Measurements from ENCODE around the gene MYBPC3. TPM values are rescaled to one million over a fixed set of nuclear protein-coding genes. Genes with fewer than 3 reads are reported as not detected.

Gene MYBPC3
- total RNA-seq, 1 experiment from 2014 or later: not detected

DNA sequence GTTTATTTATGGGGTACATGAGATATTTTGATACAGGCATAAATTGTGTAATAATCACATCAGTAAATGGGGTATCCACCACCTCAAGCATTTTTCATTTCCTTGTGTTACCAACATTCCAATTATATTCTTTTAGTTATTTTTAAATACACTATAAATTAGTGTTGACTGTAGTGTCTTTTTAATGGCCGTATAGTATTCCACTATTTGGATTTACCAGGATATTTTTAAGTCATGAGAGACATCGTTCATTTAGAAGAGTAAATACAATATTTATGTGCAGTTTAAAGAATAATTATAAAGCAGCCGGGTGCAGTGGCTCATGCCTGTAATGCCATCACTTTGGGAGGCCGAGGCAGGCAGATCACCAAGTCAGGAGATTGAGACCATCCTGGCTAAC is 32.0 kb upstream of the MYBPC3 start:
- no peak for DNase-seq (ENCODE audit: low read depth)

DNA sequence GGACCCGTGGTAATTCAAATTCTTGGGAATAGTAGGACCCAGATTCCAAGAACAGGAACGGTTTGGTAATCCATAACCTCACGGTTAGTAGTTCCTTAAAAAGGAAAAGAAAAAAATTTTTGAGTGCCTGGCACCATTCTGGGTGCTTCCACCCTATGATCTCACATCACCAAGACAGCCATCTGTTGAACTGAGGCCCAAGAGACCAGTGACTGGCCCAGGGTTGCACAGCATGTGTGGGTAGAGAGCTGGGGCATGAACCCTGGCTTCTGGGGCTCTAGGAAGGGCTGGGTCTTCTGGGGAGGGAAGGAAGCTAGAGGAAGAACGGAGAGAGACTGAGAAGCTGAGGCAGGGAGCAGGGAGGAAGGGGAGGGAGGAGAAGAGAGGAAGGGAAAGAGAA is 30.6 kb upstream of the MYBPC3 start:
- DNase-seq (ENCODE audit: low read depth): no peak

DNA sequence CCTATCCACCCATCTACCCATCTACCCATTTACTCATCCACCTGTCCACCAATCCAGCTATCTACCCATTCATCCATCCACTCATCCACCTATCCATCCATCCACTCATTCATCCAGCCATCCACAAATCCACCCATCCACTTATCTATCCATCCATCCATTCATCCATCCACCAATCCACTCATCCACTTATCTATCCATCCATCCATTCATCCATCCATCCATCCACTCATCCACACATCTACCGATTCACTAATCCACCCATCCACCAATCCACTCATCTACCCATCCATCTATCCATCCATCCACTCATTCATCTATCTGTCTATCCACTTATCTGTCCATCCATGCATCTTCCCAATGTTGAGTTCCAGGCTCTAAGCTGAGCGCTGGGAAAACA is 27.6 kb upstream of the MYBPC3 start:
- no peak for DNase-seq (ENCODE audit: low read depth)

DNA sequence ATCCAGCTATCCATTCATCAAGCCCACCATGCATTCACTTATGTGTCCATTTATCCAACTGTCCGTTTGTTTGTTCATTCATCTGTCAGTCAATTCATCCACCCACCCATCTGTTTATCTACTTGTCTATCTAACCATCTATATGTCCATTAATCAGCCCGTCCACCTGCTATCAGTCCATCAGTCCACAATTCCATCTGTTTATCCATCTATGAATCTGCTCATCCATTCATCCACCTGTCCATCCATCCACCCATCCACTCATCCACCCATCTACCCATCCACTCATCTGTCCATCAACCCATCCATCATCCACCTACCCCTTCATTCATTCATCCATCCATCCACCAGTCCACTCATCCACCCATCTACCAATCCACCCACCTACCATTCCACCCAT is 26.8 kb upstream of the MYBPC3 start:
- no peak for DNase-seq (ENCODE audit: low read depth)

DNA sequence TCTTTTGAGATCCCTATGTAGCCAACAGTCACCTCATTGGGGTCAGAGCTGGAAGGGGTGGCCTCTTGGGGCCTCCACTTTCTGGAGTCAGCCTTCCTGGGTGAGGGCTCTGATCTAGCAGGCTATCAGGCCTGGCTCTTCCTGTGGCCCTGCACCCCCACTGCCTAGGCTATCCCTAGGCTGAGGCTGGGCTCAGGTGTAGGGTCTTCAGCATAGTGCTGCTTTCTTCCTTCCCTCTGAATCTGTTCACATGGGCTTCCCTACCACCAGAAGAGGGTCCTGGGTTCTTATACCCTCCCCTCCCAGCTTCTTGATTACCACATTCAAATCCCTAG is 26.3 kb upstream of the MYBPC3 start:
- DNase-seq (ENCODE audit: low read depth): no peak

DNA sequence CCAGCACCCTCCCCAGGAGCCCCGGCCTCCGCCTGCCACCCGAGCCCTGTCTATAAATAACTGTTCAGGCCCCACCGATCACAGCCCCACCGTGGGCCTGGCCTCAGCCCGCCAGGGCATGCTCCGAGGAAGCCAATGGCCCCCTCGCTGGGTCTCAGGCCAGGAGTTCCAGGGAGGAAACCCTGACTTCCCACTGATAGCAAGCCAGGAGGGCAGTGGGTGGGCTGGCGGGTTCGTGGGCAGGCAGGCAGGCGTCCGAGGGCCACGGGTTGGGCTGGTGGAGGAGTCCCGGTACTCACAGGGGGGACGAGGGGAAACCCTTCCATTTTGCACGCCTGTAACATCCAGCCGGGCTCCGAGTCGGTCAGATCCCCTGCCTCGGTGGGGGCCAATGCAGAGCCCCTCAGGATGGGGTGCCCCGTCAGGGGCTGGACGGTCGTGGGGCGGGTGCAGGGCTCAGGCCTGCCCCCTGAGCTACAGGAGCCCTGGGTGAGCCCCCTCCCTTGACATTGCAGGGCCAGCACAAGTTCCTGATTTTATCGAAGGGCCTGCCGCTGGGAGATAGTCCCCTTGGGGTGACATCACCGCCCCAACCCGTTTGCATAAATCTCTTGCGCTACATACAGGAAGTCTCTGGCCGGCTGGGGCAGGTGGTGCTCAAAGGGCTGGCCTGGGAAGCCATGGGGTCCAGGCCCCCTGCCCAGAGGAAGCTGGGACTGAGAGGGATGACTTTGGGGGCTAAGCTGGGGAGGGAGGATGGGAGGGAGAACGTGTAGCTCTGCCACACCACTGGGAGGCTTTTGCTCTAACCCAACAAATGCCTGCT is 25.7 kb upstream of the MYBPC3 start, which contains the start of gene SPI1:
Gene SPI1 (minus strand): TSS at position 538 of the 826 bp plus-strand sequence. CDS start 194 bp downstream, at position 344.
- no peak for DNase-seq (ENCODE audit: low read depth)

DNA sequence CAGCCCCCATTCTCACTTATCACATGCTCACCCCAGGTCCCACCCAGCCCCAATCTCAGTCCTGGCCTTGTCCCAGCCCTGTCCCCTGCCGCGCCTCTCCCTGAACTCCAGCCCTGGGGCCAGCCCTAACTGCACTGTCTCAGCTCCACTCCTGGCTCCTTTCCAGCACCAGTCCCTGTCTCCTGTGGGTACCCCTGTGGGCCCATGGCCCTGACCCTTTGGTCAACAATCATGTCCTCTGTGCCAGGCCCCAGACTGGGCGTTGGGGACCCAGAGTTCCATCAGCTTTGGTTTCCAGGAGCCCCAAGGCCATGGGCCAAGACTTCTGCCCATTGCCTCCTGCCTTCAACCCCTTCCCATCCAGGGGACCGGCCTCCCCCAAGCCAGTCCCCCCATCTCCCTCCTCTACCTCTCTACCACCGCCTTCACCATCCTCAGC is 25.1 kb upstream of the MYBPC3 start:
- no peak for DNase-seq (ENCODE audit: low read depth)

DNA sequence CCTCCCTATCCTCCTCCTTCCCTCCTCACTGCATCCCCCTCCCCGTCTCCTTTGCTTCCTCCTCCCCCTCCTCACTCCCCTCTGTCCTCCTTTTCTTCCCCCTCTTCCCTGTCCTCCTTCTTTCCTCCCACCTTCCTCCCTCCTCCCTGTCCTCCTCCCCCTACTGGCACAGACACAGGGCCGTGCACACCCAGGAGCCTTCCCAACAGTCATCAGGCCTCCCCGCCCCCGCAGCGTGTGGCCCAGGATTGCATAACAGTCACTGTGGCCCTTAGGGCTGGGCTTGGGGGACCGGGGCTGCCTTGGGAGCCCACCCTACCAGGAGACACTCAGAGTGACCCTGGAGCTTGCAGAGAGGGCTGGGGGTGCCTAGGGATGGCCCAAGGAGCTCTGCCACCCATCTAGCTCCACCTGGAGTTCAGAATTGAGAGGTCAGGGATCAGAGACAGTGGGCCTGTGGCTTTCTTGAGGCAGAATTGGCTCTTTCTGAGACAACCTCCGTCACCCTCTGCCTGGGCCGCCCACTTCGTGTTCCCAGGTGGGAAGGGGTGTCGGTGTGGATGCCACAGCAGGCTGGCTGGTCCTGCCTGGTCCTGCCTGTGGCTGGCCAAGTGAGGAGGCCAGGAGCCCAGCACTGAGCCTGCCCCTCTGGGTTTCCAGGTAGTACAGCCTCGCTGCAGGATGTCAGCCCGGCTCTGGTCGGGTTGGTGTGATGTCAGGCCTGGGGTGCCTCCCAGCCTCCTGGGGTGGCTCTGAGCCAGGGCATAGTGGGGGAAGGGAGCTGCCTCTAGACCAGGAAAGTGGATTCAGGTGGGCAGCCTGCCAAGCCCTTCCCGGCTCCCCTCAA is 24.2 kb upstream of the MYBPC3 start:
- no peak for DNase-seq (ENCODE audit: low read depth)

DNA sequence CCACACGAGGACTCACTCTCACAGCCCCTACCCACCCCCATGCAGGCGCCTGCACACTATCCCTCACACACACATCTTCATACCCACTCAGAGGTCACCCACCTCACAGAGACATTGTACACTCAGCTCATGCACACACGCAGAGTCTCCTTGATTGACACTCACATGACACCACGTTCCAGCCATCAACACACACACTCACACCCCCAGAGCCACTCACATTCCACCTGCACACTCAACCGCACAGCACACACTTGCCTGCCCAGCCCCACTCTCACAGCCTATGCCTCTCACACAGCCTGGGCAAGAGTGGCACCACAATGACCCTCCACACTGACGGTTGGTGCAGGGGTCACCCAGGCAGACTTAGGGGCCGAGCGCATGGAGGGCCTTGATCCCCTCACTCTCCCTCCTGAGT is 23.6 kb upstream of the MYBPC3 start:
- no peak for DNase-seq (ENCODE audit: low read depth)

DNA sequence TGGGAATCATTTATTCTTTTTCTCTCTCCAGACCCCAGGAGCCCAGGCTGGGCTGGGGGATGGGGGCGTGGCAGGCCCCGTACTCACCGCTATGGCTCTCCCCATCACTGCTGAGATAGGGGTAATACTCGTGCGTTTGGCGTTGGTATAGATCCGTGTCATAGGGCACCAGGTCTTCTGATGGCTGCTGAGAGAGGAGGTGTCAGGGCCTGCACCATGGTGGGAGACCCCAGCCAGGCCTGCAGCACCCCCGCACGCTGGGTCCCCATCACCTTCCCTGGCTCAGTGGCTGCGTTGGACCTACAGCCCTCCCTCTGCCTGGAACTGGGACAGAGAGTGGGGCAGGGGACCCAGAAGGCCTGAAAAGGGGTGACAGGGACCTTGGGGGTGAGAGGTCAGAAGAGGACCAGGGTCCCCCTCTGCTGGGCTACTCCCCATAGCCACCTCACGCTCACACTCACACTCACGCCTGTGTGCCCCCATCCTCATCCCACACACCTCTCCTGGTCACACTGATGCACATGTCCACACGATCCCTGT is 23.1 kb upstream of the MYBPC3 start:
- no peak for DNase-seq (ENCODE audit: low read depth)

DNA sequence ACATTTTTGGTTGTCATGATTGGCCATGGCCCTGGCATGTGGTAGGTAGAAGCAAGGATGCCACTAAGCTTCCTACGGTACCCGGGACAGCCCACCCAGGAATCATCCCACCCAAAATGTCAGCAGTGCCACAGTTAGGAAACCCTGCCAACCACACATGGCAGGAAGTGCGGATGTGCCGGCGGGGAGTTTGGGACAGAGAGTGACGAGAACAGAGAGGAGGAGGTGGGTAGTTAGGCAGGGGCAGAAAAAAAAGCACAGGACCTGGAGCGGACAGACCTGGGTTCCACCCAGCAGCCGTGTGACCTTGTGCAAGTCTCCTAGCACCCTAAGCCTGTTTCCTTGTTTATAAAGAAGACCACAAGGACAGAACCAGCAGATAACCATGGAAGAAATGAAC is 22.5 kb upstream of the MYBPC3 start:
- no peak for DNase-seq (ENCODE audit: low read depth)

DNA sequence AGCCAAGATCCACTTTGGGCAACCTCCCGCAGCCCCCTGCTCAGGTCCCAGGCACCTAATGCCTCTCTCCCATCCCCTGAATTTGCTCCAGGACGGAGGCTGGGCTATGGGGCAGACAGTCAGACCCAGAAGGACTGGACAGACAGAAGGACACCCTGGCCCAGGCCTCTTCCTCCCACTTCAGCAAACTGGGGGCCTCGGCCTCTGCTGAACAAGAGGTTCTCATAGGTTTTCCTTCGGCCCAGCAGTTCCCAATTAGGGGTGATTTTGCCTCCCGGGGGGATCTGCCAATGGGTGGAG is 22.2 kb upstream of the MYBPC3 start:
- DNase-seq (ENCODE audit: low read depth): no peak

DNA sequence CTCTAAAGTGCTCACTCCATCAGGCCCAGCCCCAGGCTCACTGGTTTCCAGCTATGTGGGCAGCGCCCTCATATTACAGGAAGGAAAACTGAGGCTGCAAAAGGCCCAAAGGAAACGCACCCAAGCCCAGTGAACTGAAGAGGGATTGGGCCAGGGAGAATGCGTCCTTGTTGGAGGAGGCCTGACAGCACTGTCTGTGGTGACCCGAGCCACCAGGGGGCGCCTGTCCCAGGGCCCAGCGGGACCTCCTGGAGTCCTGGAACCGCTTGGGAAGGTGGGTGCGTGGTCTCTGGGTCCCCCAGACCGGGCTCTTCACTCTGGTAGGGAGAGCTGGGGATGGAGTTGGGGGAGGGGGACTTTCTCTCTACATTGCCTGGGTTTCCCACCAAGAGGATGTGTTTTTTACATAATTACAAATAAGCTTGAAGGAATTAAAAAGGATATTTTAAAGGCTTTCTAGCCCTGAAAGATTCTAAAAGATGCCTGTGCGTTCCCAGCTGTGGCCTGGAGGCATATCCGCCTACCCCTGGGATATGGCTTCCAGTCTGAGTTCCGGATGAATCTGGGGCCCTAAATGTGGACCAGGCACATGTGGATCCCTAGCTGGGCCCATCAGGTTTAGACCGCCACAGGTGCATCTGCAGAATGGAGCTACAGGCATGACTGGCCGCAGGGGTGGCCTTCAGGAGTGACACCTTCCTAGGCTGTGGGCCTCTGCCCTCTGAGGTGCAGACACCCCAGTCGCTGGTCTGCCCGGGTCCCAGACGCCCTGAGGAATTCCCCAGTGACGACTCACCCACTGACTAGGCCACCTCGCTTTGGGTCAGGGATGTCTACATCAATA is 21.6 kb upstream of the MYBPC3 start:
- peak; percentile 68 for DNase-seq (ENCODE audit: low read depth)

DNA sequence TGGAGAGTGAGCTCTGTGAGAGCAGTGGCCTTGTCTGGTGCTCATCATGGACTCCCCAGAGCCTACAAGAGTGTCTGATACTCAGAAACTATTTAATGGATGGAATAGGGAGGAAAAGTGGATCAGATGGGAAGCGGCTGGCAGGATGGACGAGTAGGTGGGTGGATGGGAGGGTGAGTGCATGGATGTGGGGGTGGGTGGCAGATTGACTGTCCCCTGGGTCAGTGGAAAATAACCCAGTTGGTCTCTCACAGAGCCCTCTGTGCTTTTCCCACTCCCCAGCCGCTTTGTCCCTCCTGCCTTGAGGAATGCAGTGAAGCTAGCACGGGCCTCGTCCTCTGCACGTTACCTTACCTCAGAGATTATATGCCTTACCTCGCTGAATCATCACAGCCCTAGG is 19.9 kb upstream of the MYBPC3 start:
- no peak for DNase-seq (ENCODE audit: low read depth)

DNA sequence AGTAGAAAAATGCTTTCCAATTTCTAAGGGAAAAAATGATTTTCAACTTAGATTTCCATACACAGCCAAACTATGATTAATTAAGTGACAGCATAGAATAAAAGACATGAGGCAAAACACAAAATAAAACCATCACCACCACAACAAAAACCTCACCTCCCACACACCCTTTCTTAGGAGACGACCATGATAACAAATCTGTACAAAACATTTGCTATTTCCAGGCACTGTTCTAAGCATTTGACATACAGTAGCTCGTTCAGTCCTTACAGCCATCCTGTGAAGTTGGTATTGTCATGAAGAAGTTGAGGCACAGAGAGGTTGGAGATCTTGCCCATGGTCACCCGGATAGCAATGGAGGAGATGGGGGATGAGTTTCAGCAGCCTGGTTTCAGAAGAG is 17.2 kb upstream of the MYBPC3 start:
- DNase-seq (ENCODE audit: low read depth): no peak

DNA sequence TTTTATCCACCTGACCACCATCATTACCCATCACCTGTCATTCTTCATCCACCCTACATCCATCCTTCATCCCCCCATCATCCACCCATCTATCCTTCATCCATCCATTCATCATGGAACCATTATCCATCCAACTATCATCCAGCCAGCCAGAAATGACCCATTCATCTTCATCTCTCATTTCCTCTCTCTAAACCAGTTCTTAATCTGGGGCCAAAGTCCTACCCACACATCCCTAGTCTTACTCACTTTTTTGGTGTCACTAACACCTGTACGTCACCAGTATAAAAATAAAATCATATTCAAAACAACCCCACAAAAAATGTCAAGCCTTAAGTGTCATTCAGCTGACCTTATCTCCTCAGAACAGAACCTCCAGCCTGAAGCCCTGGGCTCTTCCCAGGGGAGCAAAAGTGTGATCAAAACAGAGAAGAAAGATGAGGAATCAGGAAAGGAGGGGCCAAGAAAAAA is 13.6 kb upstream of the MYBPC3 start:
- DNase-seq (ENCODE audit: low read depth): no peak

DNA sequence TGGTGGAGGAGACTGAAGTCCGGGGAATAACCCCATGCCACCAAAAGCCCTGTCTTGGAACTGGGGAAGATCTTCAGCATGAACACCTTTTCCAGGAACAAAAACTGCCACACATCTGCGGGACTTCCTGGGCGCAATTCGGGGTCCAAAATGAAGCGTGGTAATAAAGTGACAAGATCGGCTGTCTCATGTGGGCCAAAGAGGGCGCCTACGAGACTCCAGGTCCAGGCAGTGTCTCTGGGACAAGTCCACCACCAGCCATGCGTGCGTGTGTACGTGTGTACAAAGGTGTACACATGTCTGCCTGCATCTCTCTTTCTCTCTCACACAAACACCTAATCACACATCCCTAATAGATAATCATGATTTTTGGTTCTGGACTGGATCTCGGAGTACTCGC is 8.9 kb upstream of the MYBPC3 start:
- DNase-seq (ENCODE audit: low read depth): no peak

DNA sequence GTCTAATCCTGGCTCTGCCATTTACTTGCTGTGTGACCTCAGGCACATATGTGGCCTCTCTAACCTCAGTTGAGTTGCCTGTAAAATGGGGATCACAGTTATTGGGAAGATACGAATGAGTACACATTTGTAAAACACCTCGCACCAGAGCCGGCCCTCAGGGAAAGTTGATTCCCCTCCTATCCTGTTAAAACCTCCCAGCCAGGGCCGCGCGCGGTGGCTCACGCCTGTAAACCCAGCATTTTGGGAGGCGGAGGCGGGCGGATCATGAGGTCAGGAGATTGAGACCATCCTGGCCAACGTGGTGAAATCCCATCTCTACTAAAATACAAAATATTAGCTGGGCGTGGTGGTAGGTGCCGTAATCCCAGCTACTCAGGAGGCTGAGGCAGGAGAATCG is 7.8 kb upstream of the MYBPC3 start:
- no peak for DNase-seq (ENCODE audit: low read depth)

DNA sequence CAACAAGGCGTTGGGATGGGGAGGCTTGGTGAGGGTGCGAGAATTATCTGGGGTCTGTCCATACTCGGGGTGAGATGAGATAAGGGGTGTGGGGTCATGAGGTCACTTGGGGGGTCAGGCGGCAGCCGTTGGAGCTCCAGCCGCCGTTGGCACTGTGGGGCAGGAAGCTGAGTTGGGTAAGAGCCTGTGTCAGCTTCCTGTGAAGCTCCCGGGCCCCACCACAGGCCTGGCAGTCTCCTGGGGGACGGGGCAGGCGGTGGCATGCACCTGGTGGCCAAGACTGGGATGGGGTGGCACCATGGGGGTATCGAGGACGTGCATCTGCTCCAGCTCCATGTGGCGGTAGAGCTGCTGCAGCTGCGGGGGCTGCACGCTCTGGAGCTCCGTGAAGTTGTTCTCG is 7.1 kb upstream of the MYBPC3 start:
- DNase-seq (ENCODE audit: low read depth): no peak

DNA sequence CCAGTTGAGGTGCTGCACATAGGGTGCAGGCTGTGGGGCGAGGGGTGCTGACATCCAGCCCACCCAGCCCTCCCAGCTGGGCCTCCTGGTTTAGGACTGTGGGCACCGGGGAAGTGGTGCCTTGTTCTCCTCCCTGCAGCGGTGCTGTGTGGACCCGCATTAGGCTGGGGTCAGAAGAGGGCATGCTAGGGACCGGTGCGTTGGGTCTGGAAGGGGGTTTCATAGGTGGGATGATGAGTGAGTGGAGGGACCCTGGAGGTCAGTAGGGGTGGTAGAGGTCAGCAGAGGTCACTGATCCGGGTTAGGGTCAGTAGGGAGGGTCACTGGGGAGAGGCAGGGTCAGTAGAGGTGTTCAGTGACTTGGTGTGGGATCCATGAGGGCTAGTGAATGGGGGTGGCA is 6.7 kb upstream of the MYBPC3 start:
- no peak for DNase-seq (ENCODE audit: low read depth)

DNA sequence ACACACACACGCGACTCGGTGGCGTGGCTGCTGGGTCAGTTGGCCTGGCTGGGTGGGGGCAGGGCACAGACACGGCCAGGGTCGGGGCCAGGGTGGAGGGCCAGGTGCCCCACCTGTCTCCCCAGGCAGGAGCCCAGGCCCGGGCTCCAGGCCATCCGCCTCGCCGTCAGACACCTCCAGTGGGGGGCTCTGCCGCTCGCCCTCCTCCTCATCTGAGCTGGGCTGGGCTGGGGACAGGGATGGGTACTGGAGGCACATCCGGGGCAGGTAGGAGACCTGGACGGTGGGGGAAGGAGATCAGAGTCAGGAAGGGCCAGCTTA is 6.2 kb upstream of the MYBPC3 start:
- DNase-seq (ENCODE audit: low read depth): no peak

All from M059J (cell line).